Esophagus muscularis mucosa (tissue), 4 donors: ENCODE measurements around the gene PRKAG2. TPM values are rescaled to one million over a fixed set of nuclear protein-coding genes. Genes with fewer than 3 reads are reported as not detected.

Experiments
- DNase-seq: peaks from one replicate; pipeline ENCODE4 v3.0.0-alpha.2; 2017; ENCODE audit errors: extremely low spot score
- H3K27ac ChIP-seq, 4 donors: fragments of 200-600 bp; sonication (generic); replicated peaks in 1 of 4; 1 replicate in 3 of 4; 2 replicates in 1 of 4; pipeline ENCODE4 v1.5.1; 2016 to 2019; ENCODE audit warnings: mild to moderate bottlenecking in 1 of 4
- H3K27me3 ChIP-seq, 4 donors: fragments of 200-600 bp; sonication (generic); one replicate each; pipeline versions ENCODE4 v1.5.1 to v1.6.0; 2016 to 2019
- H3K36me3 ChIP-seq, 4 donors: fragments of 200-600 bp; sonication (generic); one replicate each; pipeline ENCODE4 v1.5.1; 2016 to 2019
- H3K4me1 ChIP-seq, 4 donors: fragments of 200-600 bp; sonication (generic); one replicate each; pipeline ENCODE4 v1.5.1; 2016 to 2019
- H3K4me3 ChIP-seq, 4 donors: fragments of 200-600 bp; sonication (generic); 1 replicate in 2 of 4; 2 replicates in 2 of 4; pipeline ENCODE4 v1.5.1; 2016 to 2019; ENCODE audit warnings: mild to moderate bottlenecking in 4 of 4, moderate library complexity in 1 of 4
- H3K9me3 ChIP-seq, 4 donors: fragments of 200-600 bp; sonication (generic); 1 replicate in 3 of 4; 2 replicates in 1 of 4; pipeline ENCODE4 v1.5.1; 2016 to 2019
- EP300 ChIP-seq: sonication (generic); formaldehyde crosslinking; IDR thresholded peaks from one replicate; pipeline ENCODE4 v1.6.1; 2017; ENCODE audit warnings: antibody characterized with exemption
- POLR2A ChIP-seq: fragments of 450-650 bp; IDR thresholded peaks from one replicate; pipeline ENCODE4 v1.6.1; 2017; ENCODE audit warnings: antibody characterized with exemption, moderate library complexity, mild to moderate bottlenecking, low read depth
- POLR2AphosphoS5 ChIP-seq, 2 donors: sonication (generic); formaldehyde crosslinking; IDR thresholded peaks; one replicate each; pipeline ENCODE4 v1.6.1; 2017; ENCODE audit warnings: antibody characterized with exemption in 2 of 2
- WGBS: methylation state at CpG from one replicate; pipeline ENCODE4 v1.1.5; 2018; 5-methylcytosine and 5-hydroxymethylcytosine counted together
- intact Hi-C: fragments of 100-400 bp; cut with DNase I; formaldehyde crosslinking; loops from one replicate; pipeline ENCODE4 v1.15.1; 2023
- total RNA-seq, 4 donors: library from RNA; depleted of rRNA; stranded (reverse); fragments of >200 nt; gene quantifications; one replicate each; pipeline versions ENCODE4 v1.1.0 to v1.2.1, GENCODE V29; 2016
- TF ChIP-seq, protein P1 (sequence below), 3 experiments: fragments of 200-600 bp in 2 of 3; fragments of 450-650 bp in 1 of 3; sonication (generic) in 2 of 3; IDR thresholded peaks; one replicate each; pipeline ENCODE4 v1.5.1; 2017 to 2019; ENCODE audit warnings: antibody characterized with exemption in 3 of 3, mild to moderate bottlenecking in 2 of 3, moderate library complexity in 1 of 3

Gene PRKAG2
- total RNA-seq, 4 donors from 2014 or later: 51.3 to 97.2 (median 77.5) TPM

DNA sequence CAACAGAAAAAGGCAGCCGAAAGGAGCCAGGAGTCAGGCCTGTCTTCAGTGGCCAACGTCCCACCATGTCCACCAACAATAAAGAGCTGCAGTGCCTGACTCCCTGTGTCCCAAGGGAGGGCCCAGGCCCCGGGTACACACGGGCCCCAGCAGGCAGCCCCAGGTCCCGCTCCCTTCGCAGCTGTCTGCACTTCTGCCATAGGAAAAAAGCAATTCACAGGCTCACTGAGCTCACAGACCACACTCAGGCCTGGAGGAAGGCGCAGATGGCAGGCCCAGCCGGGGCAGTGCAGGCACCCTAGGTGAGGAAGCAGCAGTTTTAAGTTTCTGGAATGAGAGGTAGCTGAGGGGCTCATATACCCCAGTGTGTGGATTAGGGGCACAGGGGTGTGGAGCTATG lies 100.5 kb downstream of the PRKAG2 start:
- DNase-seq: no peak
- 100% methylated on average over 6 of the region's 8 CpGs for WGBS
- H3K4me3 ChIP-seq: no peak overlapping the region
- H3K36me3 ChIP-seq: peaks cover 0 to 7% (median 0%) of the 10 kb centered on the region in 4 donors
- H3K9me3 ChIP-seq: no peaks in the 10 kb centered on the region
- H3K27me3 ChIP-seq: no peaks in the 10 kb centered on the region
- no peak overlapping the region for H3K27ac ChIP-seq
- TF ChIP-seq POLR2AphosphoS5 (IDR thresholded peaks at IDR 0.05) (no peak), POLR2A (no peak)
- intact Hi-C loops: no loop called here
- peaks cover 0 to 15% (median 11%) of the 10 kb centered on the region in 4 donors for H3K4me1 ChIP-seq

- no peak for TF ChIP-seq POLR2AphosphoS5 (IDR thresholded peaks at IDR 0.05)
- TF ChIP-seq POLR2A: no peak
- TF ChIP-seq, protein P1, sequence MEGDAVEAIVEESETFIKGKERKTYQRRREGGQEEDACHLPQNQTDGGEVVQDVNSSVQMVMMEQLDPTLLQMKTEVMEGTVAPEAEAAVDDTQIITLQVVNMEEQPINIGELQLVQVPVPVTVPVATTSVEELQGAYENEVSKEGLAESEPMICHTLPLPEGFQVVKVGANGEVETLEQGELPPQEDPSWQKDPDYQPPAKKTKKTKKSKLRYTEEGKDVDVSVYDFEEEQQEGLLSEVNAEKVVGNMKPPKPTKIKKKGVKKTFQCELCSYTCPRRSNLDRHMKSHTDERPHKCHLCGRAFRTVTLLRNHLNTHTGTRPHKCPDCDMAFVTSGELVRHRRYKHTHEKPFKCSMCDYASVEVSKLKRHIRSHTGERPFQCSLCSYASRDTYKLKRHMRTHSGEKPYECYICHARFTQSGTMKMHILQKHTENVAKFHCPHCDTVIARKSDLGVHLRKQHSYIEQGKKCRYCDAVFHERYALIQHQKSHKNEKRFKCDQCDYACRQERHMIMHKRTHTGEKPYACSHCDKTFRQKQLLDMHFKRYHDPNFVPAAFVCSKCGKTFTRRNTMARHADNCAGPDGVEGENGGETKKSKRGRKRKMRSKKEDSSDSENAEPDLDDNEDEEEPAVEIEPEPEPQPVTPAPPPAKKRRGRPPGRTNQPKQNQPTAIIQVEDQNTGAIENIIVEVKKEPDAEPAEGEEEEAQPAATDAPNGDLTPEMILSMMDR (IDR thresholded peaks at IDR 0.05): no peak
- TF ChIP-seq EP300: no peak
- intact Hi-C loops: no loop called here
- Histone ChIP-seq H3K27me3 (no peaks in the 10 kb centered on the region), H3K9me3 (no peaks in the 10 kb centered on the region), H3K27ac (no peak overlapping the region), H3K4me1 (peaks cover 0 to 15% (median 11%) of the 10 kb centered on the region in 4 donors), H3K36me3 (peaks cover 0 to 7% (median 0%) of the 10 kb centered on the region in 4 donors), H3K4me3 (no peak overlapping the region)
- no peak for DNase-seq
- 85% methylated on average over 13 of the region's 14 CpGs for WGBS
Observed at GRCh38 chr7:151775547-151776443, 101.1 kb downstream of the PRKAG2 start.

DNA sequence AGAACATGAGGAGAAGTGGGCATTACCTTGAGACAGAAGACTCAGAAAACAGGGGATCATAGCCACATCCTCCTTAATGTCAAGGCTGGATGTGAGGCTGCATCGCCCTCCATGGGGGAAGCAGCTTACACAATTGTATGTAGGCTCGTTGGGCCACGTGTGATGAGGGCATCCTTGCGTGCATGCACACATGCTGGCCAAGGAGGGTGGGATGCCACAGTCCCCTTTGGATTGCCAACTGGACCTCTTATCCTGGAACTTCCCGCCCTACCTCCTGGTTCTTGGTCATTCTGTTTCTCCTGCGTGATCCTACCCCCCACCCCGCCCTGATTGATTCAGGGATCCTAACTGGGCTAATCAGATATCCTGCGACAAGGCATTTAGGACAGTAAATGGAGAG lies 102.0 kb downstream of the PRKAG2 start:
- Histone ChIP-seq H3K9me3 (no peaks in the 10 kb centered on the region), H3K4me3 (no peak overlapping the region)
- TF ChIP-seq EP300 (no peak), POLR2AphosphoS5 (IDR thresholded peaks at IDR 0.05) (no peak), POLR2A (no peak)
- TF ChIP-seq, protein P1 (IDR thresholded peaks at IDR 0.05): no peak

GRCh38 chr7:151773797-151774196 lies 103.1 kb downstream of the PRKAG2 start:
- intact Hi-C loops: no loop called here
- no peaks in the 10 kb centered on the region for H3K9me3 ChIP-seq
- no peak overlapping the region for H3K4me3 ChIP-seq
- H3K36me3 ChIP-seq: no peaks in the 10 kb centered on the region
- H3K27me3 ChIP-seq: no peaks in the 10 kb centered on the region
- 85% methylated on average over 9 of the region's 9 CpGs for WGBS
- TF ChIP-seq, protein P1 (IDR thresholded peaks at IDR 0.05): no peak
- no peak for TF ChIP-seq POLR2AphosphoS5 (IDR thresholded peaks at IDR 0.05)
- TF ChIP-seq EP300: no peak
- TF ChIP-seq POLR2A: no peak
- H3K27ac ChIP-seq: no peak overlapping the region
- DNase-seq: no peak
- peaks cover 0 to 22% (median 13%) of the 10 kb centered on the region in 4 donors for H3K4me1 ChIP-seq

More for the DNA sequence above, 102.0 kb downstream of the PRKAG2 start:
- peaks cover 0 to 4% (median 0%) of the 10 kb centered on the region in 4 donors for H3K36me3 ChIP-seq
- 93% methylated on average over 8 of the region's 8 CpGs for WGBS
- no peaks in the 10 kb centered on the region for H3K27me3 ChIP-seq
- DNase-seq: no peak
- H3K4me1 ChIP-seq: peaks cover 0 to 15% (median 11%) of the 10 kb centered on the region in 4 donors
- H3K27ac ChIP-seq: no peak overlapping the region
- intact Hi-C loops: no loop called here

- 91% methylated on average over 4 of the region's 4 CpGs for WGBS
- Histone ChIP-seq H3K9me3 (no peaks in the 10 kb centered on the region), H3K36me3 (no peaks in the 10 kb centered on the region), H3K4me3 (no peak overlapping the region), H3K27ac (no peak overlapping the region), H3K4me1 (peaks cover 0 to 8% (median 2%) of the 10 kb centered on the region in 4 donors), H3K27me3 (no peaks in the 10 kb centered on the region)
- intact Hi-C loops: no loop called here
- TF ChIP-seq, protein P1 (IDR thresholded peaks at IDR 0.05): no peak
- TF ChIP-seq EP300: no peak
- no peak for TF ChIP-seq POLR2AphosphoS5 (IDR thresholded peaks at IDR 0.05)
- TF ChIP-seq POLR2A: no peak
- DNase-seq: no peak
Observed at GRCh38 chr7:151770232-151770631, 106.7 kb downstream of the PRKAG2 start.
